Measurements from ENCODE around the gene NOLC1. TPM values are rescaled to one million over a fixed set of nuclear protein-coding genes. Genes with fewer than 3 reads are reported as not detected.

Gene NOLC1
- total and polyA plus RNA-seq, 2 of the 4 experiments (the other 2 are of a cell fraction) = 43.2 to 55.3 TPM

DNA sequence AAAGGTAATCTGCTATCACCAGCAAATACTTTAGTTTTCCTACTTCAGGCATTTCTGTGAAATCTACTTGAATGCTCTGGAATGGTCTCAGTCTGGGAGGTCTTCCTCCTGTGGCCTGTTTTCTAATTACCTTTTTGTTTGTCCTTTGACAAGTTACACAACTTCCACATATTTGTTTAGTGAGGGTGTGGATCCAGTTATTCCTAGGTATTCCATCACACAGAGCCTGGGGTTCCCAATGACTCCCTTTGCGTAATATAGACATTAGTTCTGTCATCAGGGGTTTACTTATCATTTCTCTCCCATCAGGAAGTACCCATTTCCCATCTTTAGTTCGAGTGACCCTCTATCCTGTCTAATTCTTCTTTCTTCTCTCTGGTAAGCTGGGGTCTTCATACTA, 45.8 kb downstream of the NOLC1 start:
- ATAC-seq (ENCODE audit: low read depth) = no peak
- WGBS, 2 experiments (ENCODE audit: extremely low coverage in 2 of 2, insufficient read length in 1 of 2) = no CpG with 5 or more reads among the region's 2 CpGs
- Histone ChIP-seq H3K14ac (replicated peaks; ENCODE audit: low read depth, low read length) (no peak overlapping the region), H3K4me2 (ENCODE audit: low read depth, low read length) (no peak overlapping the region), H3K9ac (ENCODE audit: low read depth, low read length) (no peak overlapping the region), H3K36me3 (ENCODE audit: control insufficient read depth, insufficient read depth, low read length) (no peaks in the 10 kb centered on the region), H2AFZ (replicated peaks; ENCODE audit: low read length, poor library complexity) (no peak overlapping the region), H4K91ac (ENCODE audit: insufficient read depth, low read depth, low read length) (no peak overlapping the region), H4K5ac (ENCODE audit: low read depth, low read length) (no peak overlapping the region), H2BK15ac (ENCODE audit: low read depth, low read length) (no peak overlapping the region), H3K4me3 (ENCODE audit: insufficient read depth, low read depth, low read length) (no peak overlapping the region), H3K9me3 (ENCODE audit: control insufficient read depth, insufficient read depth, low read length) (peaks cover 2% of the 10 kb centered on the region; the same call in 1 of the 2 replicates), H3K27ac (ENCODE audit: insufficient read depth, low read length) (no peak overlapping the region), H3K27me3 (ENCODE audit: control insufficient read depth, insufficient read depth, low read length) (peaks cover 16% of the 10 kb centered on the region), H2AK9ac (replicated peaks; ENCODE audit: low read depth, low read length, poor library complexity) (no peak overlapping the region), H3K4ac (ENCODE audit: low read depth, low read length) (no peak overlapping the region), H2BK120ac (ENCODE audit: low read depth, low read length) (no peak overlapping the region), H3K56ac (ENCODE audit: extremely low read depth, insufficient read depth, low read length) (no peak overlapping the region), H3K79me1 (ENCODE audit: low read depth in 1 of 2, low read length in 2 of 2) (no peaks in the 10 kb centered on the region), H2BK5ac (ENCODE audit: low read depth, low read length, poor library complexity, severe bottlenecking) (no peak overlapping the region), H4K20me1 (ENCODE audit: insufficient read depth, low read length) (no peaks in the 10 kb centered on the region), H3K9me1 (ENCODE audit: insufficient read depth, low read length) (no peaks in the 10 kb centered on the region), H2AK5ac (ENCODE audit: low read depth, low read length) (no peak overlapping the region), H4K8ac (ENCODE audit: low read depth in 2 of 2, low read length in 2 of 2) (no peak overlapping the region), H3K4me1 (ENCODE audit: control insufficient read depth, insufficient read depth, low read length) (no peaks in the 10 kb centered on the region), H3K23ac (ENCODE audit: low read depth, low read length) (no peak overlapping the region), H2BK20ac (ENCODE audit: low read depth, low read length) (no peak overlapping the region), H3K18ac (ENCODE audit: low read depth, low read length) (no peak overlapping the region)
- intact Hi-C loops (cut with micrococcal nuclease) = no loop called here
- POLR2A ChIA-PET (ENCODE audit: unreplicated experiment) = no interaction called here
- no peak for DNase-seq
- BruUV-seq (replicated peaks) = no TSS peak
- dilution Hi-C loops (cut with HindIII; ENCODE audit: low sequenced_read_pairs, unreplicated experiment) = no loop called here
- TF ChIP-seq, protein P1, sequence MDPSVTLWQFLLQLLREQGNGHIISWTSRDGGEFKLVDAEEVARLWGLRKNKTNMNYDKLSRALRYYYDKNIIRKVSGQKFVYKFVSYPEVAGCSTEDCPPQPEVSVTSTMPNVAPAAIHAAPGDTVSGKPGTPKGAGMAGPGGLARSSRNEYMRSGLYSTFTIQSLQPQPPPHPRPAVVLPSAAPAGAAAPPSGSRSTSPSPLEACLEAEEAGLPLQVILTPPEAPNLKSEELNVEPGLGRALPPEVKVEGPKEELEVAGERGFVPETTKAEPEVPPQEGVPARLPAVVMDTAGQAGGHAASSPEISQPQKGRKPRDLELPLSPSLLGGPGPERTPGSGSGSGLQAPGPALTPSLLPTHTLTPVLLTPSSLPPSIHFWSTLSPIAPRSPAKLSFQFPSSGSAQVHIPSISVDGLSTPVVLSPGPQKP (IDR thresholded peaks at IDR 0.05; ENCODE audit: borderline replicate concordance, low read depth, low read length) = no peak
- TF ChIP-seq POLR2A (IDR thresholded peaks at IDR 0.05; ENCODE audit: low read depth, low read length) = no peak
- no peak for TF ChIP-seq CEBPB (IDR thresholded peaks at IDR 0.05; ENCODE audit: low read depth, low read length)
- TF ChIP-seq RAD21 (IDR thresholded peaks at IDR 0.05; ENCODE audit: low read length) = no peak
- TF ChIP-seq, protein P2, sequence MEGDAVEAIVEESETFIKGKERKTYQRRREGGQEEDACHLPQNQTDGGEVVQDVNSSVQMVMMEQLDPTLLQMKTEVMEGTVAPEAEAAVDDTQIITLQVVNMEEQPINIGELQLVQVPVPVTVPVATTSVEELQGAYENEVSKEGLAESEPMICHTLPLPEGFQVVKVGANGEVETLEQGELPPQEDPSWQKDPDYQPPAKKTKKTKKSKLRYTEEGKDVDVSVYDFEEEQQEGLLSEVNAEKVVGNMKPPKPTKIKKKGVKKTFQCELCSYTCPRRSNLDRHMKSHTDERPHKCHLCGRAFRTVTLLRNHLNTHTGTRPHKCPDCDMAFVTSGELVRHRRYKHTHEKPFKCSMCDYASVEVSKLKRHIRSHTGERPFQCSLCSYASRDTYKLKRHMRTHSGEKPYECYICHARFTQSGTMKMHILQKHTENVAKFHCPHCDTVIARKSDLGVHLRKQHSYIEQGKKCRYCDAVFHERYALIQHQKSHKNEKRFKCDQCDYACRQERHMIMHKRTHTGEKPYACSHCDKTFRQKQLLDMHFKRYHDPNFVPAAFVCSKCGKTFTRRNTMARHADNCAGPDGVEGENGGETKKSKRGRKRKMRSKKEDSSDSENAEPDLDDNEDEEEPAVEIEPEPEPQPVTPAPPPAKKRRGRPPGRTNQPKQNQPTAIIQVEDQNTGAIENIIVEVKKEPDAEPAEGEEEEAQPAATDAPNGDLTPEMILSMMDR (conservative IDR thresholded peaks at IDR 0.05; ENCODE audit: low read depth, low read length) = no peak
- TF ChIP-seq RFX5 (IDR thresholded peaks at IDR 0.05; ENCODE audit: low read depth, low read length) = no peak
- no peak for TF ChIP-seq RCOR1 (IDR thresholded peaks at IDR 0.05; ENCODE audit: insufficient replicate concordance, low read length)
- no peak for TF ChIP-seq CHD1 (IDR thresholded peaks at IDR 0.05; ENCODE audit: low read depth, low read length)
- no peak for TF ChIP-seq MXI1 (IDR thresholded peaks at IDR 0.05; ENCODE audit: borderline replicate concordance, low read depth, low read length)
- TF ChIP-seq MAFK (IDR thresholded peaks at IDR 0.05; ENCODE audit: low read depth, low read length) = no peak
- no peak for TF ChIP-seq FOS (IDR thresholded peaks at IDR 0.05; ENCODE audit: low read depth, low read length)
- TF ChIP-seq, protein P3, sequence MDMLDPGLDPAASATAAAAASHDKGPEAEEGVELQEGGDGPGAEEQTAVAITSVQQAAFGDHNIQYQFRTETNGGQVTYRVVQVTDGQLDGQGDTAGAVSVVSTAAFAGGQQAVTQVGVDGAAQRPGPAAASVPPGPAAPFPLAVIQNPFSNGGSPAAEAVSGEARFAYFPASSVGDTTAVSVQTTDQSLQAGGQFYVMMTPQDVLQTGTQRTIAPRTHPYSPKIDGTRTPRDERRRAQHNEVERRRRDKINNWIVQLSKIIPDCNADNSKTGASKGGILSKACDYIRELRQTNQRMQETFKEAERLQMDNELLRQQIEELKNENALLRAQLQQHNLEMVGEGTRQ (IDR thresholded peaks at IDR 0.05; ENCODE audit: low read depth, low read length) = no peak
- TF ChIP-seq MAZ (IDR thresholded peaks at IDR 0.05; ENCODE audit: borderline replicate concordance, low read depth, low read length) = no peak
- no peak for TF ChIP-seq SMC3 (IDR thresholded peaks at IDR 0.05; ENCODE audit: low read depth, low read length)
- TF ChIP-seq BHLHE40 (IDR thresholded peaks at IDR 0.05; ENCODE audit: low read depth, low read length) = no peak
- TF ChIP-seq NFE2L2 (IDR thresholded peaks at IDR 0.05; ENCODE audit: low read depth, low read length) = no peak
- CTCF ChIA-PET = no interaction called here
- in situ Hi-C loops (cut with MboI; ENCODE audit: low sequenced_read_pairs) = no loop called here

Measured in IMR-90 (cell line).